Upper lobe of right lung (tissue), 1 donor: ENCODE data around the gene CTSZ. TPM values are rescaled to one million over a fixed set of nuclear protein-coding genes. Genes with fewer than 3 reads are reported as not detected.
A peak's percentile ranks its signal among the peaks of the same experiment; 100 is the strongest.
"Not testable (repeated sequence)": the region's sequence is repeated elsewhere in the genome, so short reads cannot be mapped to it uniquely, and the experiment has no call there.

Experiments
- ATAC-seq: fragments of 200-7000 bp; cut with Tn5 transposase; one replicate; pipeline ENCODE4 v1.9.1; 2020; ENCODE audit warnings: mild to moderate bottlenecking, moderate library complexity
- DNase-seq: peaks from one replicate; pipeline ENCODE4 v3.0.0-alpha.2; 2020
- H3K27ac ChIP-seq: fragments of 200-600 bp; one replicate; pipeline ENCODE4 v1.8.0; 2022
- H3K27me3 ChIP-seq: fragments of 200-600 bp; one replicate; pipeline ENCODE4 v1.8.0; 2022; ENCODE audit warnings: mild to moderate bottlenecking
- H3K36me3 ChIP-seq: fragments of 200-600 bp; one replicate; pipeline ENCODE4 v1.8.0; 2022
- H3K4me1 ChIP-seq: fragments of 200-600 bp; one replicate; pipeline ENCODE4 v1.8.0; 2022
- H3K4me3 ChIP-seq: fragments of 200-600 bp; one replicate; pipeline ENCODE4 v1.8.0; 2022; ENCODE audit warnings: mild to moderate bottlenecking
- H3K9me3 ChIP-seq: fragments of 200-600 bp; one replicate; pipeline ENCODE4 v1.8.0; 2022
- CTCF ChIP-seq: fragments of 200-600 bp; IDR thresholded peaks from one replicate; pipeline ENCODE4 v1.8.0; 2022; ENCODE audit warnings: antibody characterized with exemption
- intact Hi-C: fragments of 100-400 bp; cut with DNase I; formaldehyde crosslinking; loops from one replicate; pipeline ENCODE4 v1.11.0; 2022
- total RNA-seq: library from RNA; stranded (reverse); fragmentation: NEBNext Ultra II Directional; extraction: Animal tissue kit (Norgen Biotek cat#: 25700); gene quantifications from one replicate; pipeline ENCODE4 v1.2.1, GENCODE V29; 2021
- donor health status: DM: no; HTN: yes; CAD: no; lungs with severe emphysema.

Gene CTSZ
- total RNA-seq, 1 donor from 2014 or later = 355 TPM

- Histone ChIP-seq H3K27ac (no peak overlapping the region), H3K27me3 (no peaks in the 10 kb centered on the region), H3K4me3 (no peak overlapping the region), H3K36me3 (peaks cover 39% of the 10 kb centered on the region), H3K4me1 (peaks cover 24% of the 10 kb centered on the region), H3K9me3 (no peaks in the 10 kb centered on the region)
- no peak for TF ChIP-seq CTCF
- DNase-seq (no peak), ATAC-seq (no peak)
- intact Hi-C loops = no loop called here
These were observed 22.4 kb downstream of the CTSZ start for GRCh38 chr20:58984691-58985090.

GRCh38 chr20:58983115-58983468, 24.0 kb downstream of the CTSZ start:
- Histone ChIP-seq H3K36me3 (peaks cover 23% of the 10 kb centered on the region), H3K4me1 (peaks cover 24% of the 10 kb centered on the region)
- ATAC-seq, H3K9me3 ChIP-seq, H3K27ac ChIP-seq, H3K4me3 ChIP-seq, intact Hi-C loops, DNase-seq, H3K27me3 ChIP-seq: not testable (repeated sequence)

DNA sequence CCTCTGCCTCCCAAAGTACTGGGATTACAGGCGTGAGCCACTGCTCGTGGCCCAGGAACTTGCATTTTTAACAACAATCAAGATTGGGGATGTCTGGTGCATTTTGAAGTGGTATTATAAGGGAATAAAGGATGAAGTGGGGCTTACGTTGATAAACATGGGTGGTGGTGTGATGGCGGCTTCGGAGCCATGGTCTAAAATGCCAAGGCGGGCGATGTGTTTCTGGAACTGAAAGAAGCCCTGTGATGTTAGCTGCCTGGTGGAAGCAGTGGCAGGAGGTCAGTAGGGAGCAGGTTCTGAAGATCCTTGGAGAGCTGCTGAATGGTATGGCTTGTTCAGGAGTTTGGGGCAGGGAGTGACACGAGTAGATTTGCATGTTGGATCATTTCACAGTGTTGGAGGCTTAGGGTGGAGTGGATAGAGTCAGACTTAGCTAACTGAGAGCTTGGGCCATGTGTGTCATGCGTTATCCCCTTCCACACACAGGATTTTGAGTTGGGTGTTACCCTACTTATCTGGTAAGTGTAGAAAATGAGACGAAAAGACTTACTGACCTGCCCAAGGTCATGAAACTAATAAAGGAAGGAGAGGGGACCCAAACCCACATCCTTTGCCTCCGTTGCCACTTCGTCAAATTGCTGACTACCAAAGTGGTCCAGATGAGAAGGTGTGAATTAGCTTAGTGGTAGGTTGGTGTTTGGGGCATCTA, 24.5 kb downstream of the CTSZ start:
- H3K9me3 ChIP-seq = no peaks in the 10 kb centered on the region
- H3K27ac ChIP-seq = no peak overlapping the region
- no peaks in the 10 kb centered on the region for H3K27me3 ChIP-seq
- peaks cover 24% of the 10 kb centered on the region for H3K4me1 ChIP-seq
- intact Hi-C loops = no loop called here
- TF ChIP-seq CTCF = no peak
- ATAC-seq (no peak), DNase-seq (no peak)
- H3K36me3 ChIP-seq = peaks cover 18% of the 10 kb centered on the region
- H3K4me3 ChIP-seq = peak overlapping the region; percentile 63

DNA sequence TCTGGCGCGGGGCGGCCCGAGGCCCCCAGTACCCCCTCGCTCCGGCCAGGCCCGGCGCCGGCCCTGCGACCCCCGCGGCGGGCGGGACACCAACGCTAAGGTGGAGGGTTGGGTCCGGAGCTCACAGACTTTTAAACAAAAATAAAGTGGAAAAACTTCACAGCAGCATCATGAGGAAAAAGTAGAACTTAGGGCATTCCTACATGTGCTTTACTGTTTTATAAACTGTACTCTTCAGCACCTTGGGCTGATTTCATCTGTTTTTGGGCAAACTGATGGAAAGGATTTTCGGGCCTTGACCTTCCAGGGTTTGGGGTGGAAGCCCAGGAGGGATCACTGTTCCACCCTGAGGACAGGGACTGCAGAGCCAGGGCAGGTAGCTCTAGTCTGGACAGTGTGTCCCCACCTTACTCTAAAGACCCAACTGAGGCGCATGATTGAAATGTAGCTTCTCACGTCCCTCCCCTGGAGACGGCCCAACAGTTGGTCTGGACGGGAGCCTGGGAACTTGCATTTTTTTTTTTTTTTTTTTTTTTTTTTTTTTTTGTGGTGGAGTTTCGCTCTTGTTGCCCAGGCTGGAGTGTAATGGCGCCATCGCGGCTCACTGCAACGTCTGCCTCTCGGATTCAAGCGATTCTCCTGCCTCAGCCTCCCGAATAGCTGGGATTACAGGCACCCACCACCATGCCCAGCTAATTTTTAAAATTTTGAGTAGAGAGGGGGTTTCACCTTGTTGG, 25.3 kb downstream of the CTSZ start:
- intact Hi-C loops = no loop called here
- Histone ChIP-seq H3K4me1 (peaks cover 24% of the 10 kb centered on the region), H3K4me3 (peak overlapping the region; percentile 63), H3K9me3 (no peaks in the 10 kb centered on the region), H3K27me3 (no peaks in the 10 kb centered on the region), H3K27ac (peak overlapping the region; percentile 78), H3K36me3 (peaks cover 10% of the 10 kb centered on the region)
- no peak for DNase-seq
- peak; percentile 2 for ATAC-seq
- TF ChIP-seq CTCF = no peak

GRCh38 chr20:58980711-58981627, 26.1 kb downstream of the CTSZ start, which contains the start of gene NELFCD:
TSS of gene NELFCD (plus strand) at chr20:58981256. CDS start at chr20:58981310, 54 bp downstream.
- H3K4me1 ChIP-seq = peaks cover 24% of the 10 kb centered on the region
- peaks cover under 1% of the 10 kb centered on the region for H3K9me3 ChIP-seq
- no peaks in the 10 kb centered on the region for H3K27me3 ChIP-seq
- peak within 1 kb of the TSS; percentile 63 for H3K4me3 ChIP-seq
- no peak for TF ChIP-seq CTCF
- ATAC-seq (peak; percentile 98), DNase-seq (peak; percentile 95)
- intact Hi-C loops = no loop called here
- H3K27ac ChIP-seq = peak within 1 kb of the TSS; percentile 78
- peaks cover 2% of the 10 kb centered on the region for H3K36me3 ChIP-seq
